H1 (cell line): ENCODE results near the gene STARD7. TPM values are rescaled to one million over a fixed set of nuclear protein-coding genes. Genes with fewer than 3 reads are reported as not detected.

ENCODE experiments used
- ATF2 ChIP-seq: IDR thresholded peaks from 2 replicates; pipeline ENCODE4 v1.6.1; 2012; ENCODE audit warnings: low read length, inconsistent platforms
- BRCA1 ChIP-seq: IDR thresholded peaks from 2 replicates; pipeline ENCODE4 v1.6.1; 2012; ENCODE audit warnings: low read depth, low read length, improper control_type of control experiment
- E2F6 ChIP-seq: IDR thresholded peaks from 2 replicates; pipeline ENCODE4 v1.6.1; 2012; ENCODE audit warnings: inconsistent platforms
- EGR1 ChIP-seq: IDR thresholded peaks from 2 replicates; pipeline ENCODE4 v1.6.1; 2011; ENCODE audit warnings: low read depth, low read length, borderline replicate concordance
- EZH2 ChIP-seq: fragments of 200-600 bp; sonication (generic); IDR thresholded peaks from 2 replicates; pipeline ENCODE4 v1.7.1; 2012; ENCODE audit warnings: low read depth, mild to moderate bottlenecking, moderate library complexity, low read length, inconsistent platforms; ENCODE audit not compliant: severe bottlenecking
- HDAC2 ChIP-seq, 2 experiments: fragments of 300-600 bp in 1 of 2; sonication (generic) in 1 of 2; IDR thresholded peaks; 2 replicates each; pipeline ENCODE4 v1.6.1; 2011 to 2012; ENCODE audit warnings: low read depth in 2 of 2, low read length in 2 of 2, mild to moderate bottlenecking in 2 of 2, moderate library complexity in 2 of 2, borderline replicate concordance in 1 of 2, inconsistent platforms in 1 of 2
- HDAC6 ChIP-seq: IDR thresholded peaks from one replicate; pipeline ENCODE4 v1.7.1; 2012; ENCODE audit warnings: low read depth, mild to moderate bottlenecking, inconsistent platforms, low read length, moderate library complexity
- JUN ChIP-seq: IDR thresholded peaks from 2 replicates; pipeline ENCODE4 v1.6.1; 2011; ENCODE audit warnings: low read depth, mild to moderate bottlenecking, improper control_type of control experiment, low read length
- KDM1A ChIP-seq: fragments of 200-600, 300-600 bp; sonication (generic); IDR thresholded peaks from 2 replicates; pipeline ENCODE4 v1.7.1; 2016; ENCODE audit warnings: mild to moderate bottlenecking, low read length, borderline replicate concordance
- KDM5A ChIP-seq: fragments of 200-600 bp; IDR thresholded peaks from 2 replicates; pipeline ENCODE4 v1.7.1; 2012; ENCODE audit warnings: mild to moderate bottlenecking, low read length, inconsistent platforms, mixed read lengths
- PHF8 ChIP-seq: fragments of 200-600 bp; sonication (generic); conservative IDR thresholded peaks from 2 replicates; pipeline ENCODE4 v1.7.1; 2012; ENCODE audit warnings: low read depth, mild to moderate bottlenecking, inconsistent platforms, low read length, moderate library complexity
- POLR2A ChIP-seq, 2 experiments: IDR thresholded peaks; 1 replicate in 1 of 2; 2 replicates in 1 of 2; pipeline ENCODE4 v1.6.1; 2011; ENCODE audit warnings: low read depth in 2 of 2, low read length in 2 of 2, mild to moderate bottlenecking in 2 of 2; ENCODE audit errors: control extremely low read depth in 1 of 2
- RAD21 ChIP-seq, 2 experiments: IDR thresholded peaks in 1 of 2; conservative IDR thresholded peaks in 1 of 2; 2 replicates each; pipeline ENCODE4 v1.6.1; 2011; ENCODE audit warnings: low read depth in 2 of 2, low read length in 2 of 2, improper control_type of control experiment in 1 of 2, inconsistent platforms in 1 of 2, mild to moderate bottlenecking in 1 of 2, moderate library complexity in 1 of 2
- RFX5 ChIP-seq: IDR thresholded peaks from 2 replicates; pipeline ENCODE4 v1.6.1; 2011; ENCODE audit warnings: low read depth, low read length, improper control_type of control experiment, borderline replicate concordance
- RXRA ChIP-seq: IDR thresholded peaks from 2 replicates; pipeline ENCODE4 v1.6.1; 2011; ENCODE audit warnings: low read depth, mild to moderate bottlenecking, low read length, moderate library complexity; ENCODE audit not compliant: insufficient read depth
- SAP30 ChIP-seq: fragments of 300-600 bp; sonication (generic); IDR thresholded peaks from 2 replicates; pipeline ENCODE4 v1.7.1; 2012; ENCODE audit warnings: low read length, moderate library complexity, mild to moderate bottlenecking, inconsistent platforms; ENCODE audit not compliant: insufficient read depth, insufficient replicate concordance
- SIN3A ChIP-seq, 2 experiments: IDR thresholded peaks in 1 of 2; conservative IDR thresholded peaks in 1 of 2; 2 replicates each; pipeline ENCODE4 v1.6.1; 2011 to 2012; ENCODE audit warnings: low read length in 2 of 2, improper control_type of control experiment in 1 of 2, low read depth in 1 of 2, mild to moderate bottlenecking in 1 of 2
- SP1 ChIP-seq: IDR thresholded peaks from 2 replicates; pipeline ENCODE4 v1.6.1; 2011; ENCODE audit warnings: low read depth, low read length
- USF2 ChIP-seq: IDR thresholded peaks from 2 replicates; pipeline ENCODE4 v1.6.1; 2011; ENCODE audit warnings: low read length, improper control_type of control experiment
- polyA plus RNA-seq, 7 experiments: library from polyadenylated mRNA; depleted of rRNA in 3 of 7; stranded (reverse) in 5 of 7; unstranded in 2 of 7; fragments of >200 nt in 5 of 7; fragments of 200-250 nt in 2 of 7; gene quantifications; 1 replicate in 5 of 7; 2 replicates in 1 of 7; 4 replicates in 1 of 7; pipeline versions ENCODE4 v1.2.1 to v1.2.3, GENCODE V29; 2011 to 2013; ENCODE audit warnings: missing spikeins in 2 of 7, mixed read lengths in 2 of 7
- total RNA-seq: library from RNA; stranded (reverse); fragmentation: NEBNext Ultra II Directional; extraction: Animal tissue kit (Norgen Biotek cat#: 25700); gene quantifications from 2 replicates; pipeline ENCODE4 v1.2.1, GENCODE V29; 2021

STARD7 gene
- total and polyA plus RNA-seq, 2 of the 8 experiments (the other 6 are each of a cell fraction or from before 2014, with no cell fraction given) = 89.1 to 200 TPM

GRCh38 chr2:96145036-96145847, 63.4 kb downstream of the STARD7 start, which contains the start of gene DUSP2 (continued):
- TF ChIP-seq E2F6 = peak; percentile 88
- TF ChIP-seq EZH2 = peak; percentile 36
- peak in 1 of 2 experiments; percentile 62; a peak in 1 of 4 replicates for TF ChIP-seq HDAC2 (IDR thresholded peaks at IDR 0.05; ENCODE audit: borderline replicate concordance in 1 of 2, low read depth in 2 of 2, low read length in 2 of 2)
- no peak; the same call in 1 of the 2 replicates for TF ChIP-seq EGR1
- TF ChIP-seq BRCA1 = no peak
- TF ChIP-seq SP1 = no peak
- no peak for TF ChIP-seq USF2
- TF ChIP-seq RAD21 (IDR thresholded peaks at IDR 0.05 in 1 of 2, conservative IDR thresholded peaks at IDR 0.05 in 1 of 2; ENCODE audit: low read depth in 2 of 2, low read length in 2 of 2) = no peak
- no peak for TF ChIP-seq KDM1A
- TF ChIP-seq ATF2 = no peak
- TF ChIP-seq SAP30 = no peak
- TF ChIP-seq RXRA = no peak
- TF ChIP-seq JUN = no peak
- no peak for TF ChIP-seq RFX5
- peak; percentile 80 for TF ChIP-seq PHF8
- TF ChIP-seq POLR2A (IDR thresholded peaks at IDR 0.05; ENCODE audit: control extremely low read depth in 1 of 2, low read depth in 2 of 2, low read length in 2 of 2) = peak in 1 of 2 experiments; percentile 73; a peak in 2 of 3 replicates
- TF ChIP-seq SIN3A (conservative IDR thresholded peaks at IDR 0.05 in 1 of 2, IDR thresholded peaks at IDR 0.05 in 1 of 2; ENCODE audit: low read depth in 1 of 2, low read length in 2 of 2) = 0 out of 4 replicates have a peak, but pooled peaks of 1 of the 2 experiments have one; percentile 19
- no peak for TF ChIP-seq HDAC6
- TF ChIP-seq KDM5A = no peak
